Endothelial cell of umbilical vein (primary cell): ENCODE data around the gene CXCR2. TPM values are rescaled to one million over a fixed set of nuclear protein-coding genes. Genes with fewer than 3 reads are reported as not detected.

ENCODE experiments used
- BruUV-seq: library from RNA; stranded (reverse); fragments of 400-500 nt; replicated peaks from 2 replicates; lab custom pipeline; 2021; lab: Mats Ljungman, UMichigan
- CTCF ChIA-PET: fragments of 300-600, 350-600 bp; sonication (Branson Sonifier 250); formaldehyde crosslinking; loops from one replicate; lab custom pipeline; 2021; ENCODE audit warnings: antibody characterized with exemption, inconsistent platforms; lab: Charles Lee
- POLR2A ChIA-PET: fragments of 300-600, 350-600 bp; sonication (Branson Sonifier 250); formaldehyde crosslinking; loops from one replicate; lab custom pipeline; 2021; ENCODE audit warnings: antibody characterized with exemption, inconsistent platforms; lab: Charles Lee
- DNase-seq: peaks from one replicate; pipeline ENCODE4 v3.0.0-alpha.2; 2011; ENCODE audit warnings: low read depth, low spot score
- FAIRE-seq: peaks from 2 replicates; lab custom pipeline; 2011; peaks lifted over from hg19 to GRCh38; lab: Jason Lieb, UNC
- H2AFZ ChIP-seq: 2 replicates; pipeline ENCODE4 v1.6.0; 2012; ENCODE audit warnings: low read depth, low read length, control low read depth, inconsistent platforms
- H3K27ac ChIP-seq: 2 replicates; pipeline ENCODE4 v1.5.1; 2011; ENCODE audit warnings: low read depth, mild to moderate bottlenecking, control low read depth, low read length, moderate library complexity; ENCODE audit not compliant: insufficient read depth
- H3K27me3 ChIP-seq, 2 experiments: 2 replicates each; pipeline versions ENCODE4 v1.6.0 to v1.6.1; 2011; ENCODE audit warnings: low read length in 2 of 2, mixed read lengths in 1 of 2; ENCODE audit not compliant: control insufficient read depth in 2 of 2, insufficient read depth in 2 of 2
- H3K36me3 ChIP-seq, 2 experiments: 2 replicates in 1 of 2; 3 replicates in 1 of 2; pipeline ENCODE4 v1.5.1; 2011; ENCODE audit warnings: low read length in 2 of 2, mild to moderate bottlenecking in 1 of 2, moderate library complexity in 1 of 2; ENCODE audit not compliant: control insufficient read depth in 2 of 2, insufficient read depth in 2 of 2; ENCODE audit errors: extremely low read depth in 1 of 2
- H3K4me1 ChIP-seq: 3 replicates; pipeline ENCODE4 v1.5.1; 2011; ENCODE audit warnings: mild to moderate bottlenecking, low read length; ENCODE audit not compliant: control insufficient read depth, insufficient read depth; ENCODE audit errors: extremely low read depth
- H3K4me2 ChIP-seq: 2 replicates; pipeline ENCODE4 v1.6.1; 2011; ENCODE audit warnings: low read length, control low read depth, mixed read lengths; ENCODE audit not compliant: insufficient read depth
- H3K4me3 ChIP-seq, 3 experiments: fragments of 200-600 bp in 1 of 3; sonication (generic), shearing (Covaris generic) in 1 of 3; replicated peaks in 1 of 3; 2 replicates each; pipeline ENCODE4 v1.5.1; 2011 to 2016; ENCODE audit warnings: control low read depth in 3 of 3, low read length in 3 of 3, mild to moderate bottlenecking in 2 of 3, inconsistent platforms in 1 of 3, low read depth in 1 of 3, moderate library complexity in 1 of 3; ENCODE audit not compliant: insufficient read depth in 1 of 3
- H3K79me2 ChIP-seq: 2 replicates; pipeline ENCODE4 v1.6.0; 2012; ENCODE audit warnings: low read length, inconsistent platforms; ENCODE audit not compliant: control insufficient read depth, insufficient read depth
- H3K9ac ChIP-seq: replicated peaks from 2 replicates; pipeline ENCODE3; 2011; ENCODE audit warnings: low read length, control low read depth; ENCODE audit not compliant: insufficient read depth; ENCODE audit errors: extremely low read depth
- H3K9me1 ChIP-seq: replicated peaks from 3 replicates; pipeline ENCODE4 v1.6.0; 2011; ENCODE audit warnings: mild to moderate bottlenecking, low read length; ENCODE audit not compliant: control insufficient read depth, insufficient read depth; ENCODE audit errors: extremely low read depth
- H3K9me3 ChIP-seq: replicated peaks from 2 replicates; pipeline ENCODE4 v1.5.1; 2012; ENCODE audit warnings: low read length, inconsistent platforms; ENCODE audit not compliant: control insufficient read depth, insufficient read depth
- H4K20me1 ChIP-seq: replicated peaks from 2 replicates; pipeline ENCODE3; 2011; ENCODE audit warnings: mild to moderate bottlenecking, low read length; ENCODE audit not compliant: control insufficient read depth, insufficient read depth; ENCODE audit errors: extremely low read depth
- CTCF ChIP-seq, 2 donors: IDR thresholded peaks; 1 replicate in 1 of 2; 2 replicates in 1 of 2; pipeline ENCODE4 v1.5.1; 2011; ENCODE audit warnings: low read length in 2 of 2, mild to moderate bottlenecking in 2 of 2, moderate library complexity in 2 of 2, control low read depth in 1 of 2, inconsistent platforms in 1 of 2, low read depth in 1 of 2; ENCODE audit not compliant: insufficient read depth in 1 of 2; ENCODE audit errors: extremely low read depth in 1 of 2
- EZH2 ChIP-seq: IDR thresholded peaks from 2 replicates; pipeline ENCODE4 v1.6.1; 2012; ENCODE audit warnings: borderline replicate concordance, low read depth, mild to moderate bottlenecking, moderate library complexity, low read length, inconsistent platforms; ENCODE audit not compliant: severe bottlenecking
- FOS ChIP-seq: IDR thresholded peaks from 2 replicates; pipeline ENCODE4 v1.6.1; 2011; ENCODE audit warnings: mild to moderate bottlenecking, low read length, moderate library complexity, borderline replicate concordance; ENCODE audit not compliant: insufficient read depth
- GATA2 ChIP-seq: IDR thresholded peaks from 2 replicates; pipeline ENCODE4 v1.7.0; 2011; ENCODE audit warnings: low read depth, mild to moderate bottlenecking, moderate library complexity, mixed read lengths, low read length; ENCODE audit not compliant: insufficient read length, insufficient read depth
- JUN ChIP-seq: IDR thresholded peaks from 2 replicates; pipeline ENCODE4 v1.6.1; 2011; ENCODE audit warnings: borderline replicate concordance, low read depth; ENCODE audit not compliant: insufficient read length, insufficient read depth
- MAX ChIP-seq: IDR thresholded peaks from 2 replicates; pipeline ENCODE4 v1.6.1; 2011; ENCODE audit not compliant: insufficient read depth, insufficient read length
- MYC ChIP-seq: IDR thresholded peaks from one replicate; pipeline ENCODE4 v1.6.1; 2011; ENCODE audit warnings: mild to moderate bottlenecking, low read depth, low read length
- POLR2A ChIP-seq: IDR thresholded peaks from 2 replicates; pipeline ENCODE4 v1.6.1; 2012; ENCODE audit warnings: low read depth, mild to moderate bottlenecking, control low read depth, low read length
- POLR2AphosphoS5 ChIP-seq: IDR thresholded peaks from 2 replicates; pipeline ENCODE4 v1.6.1; 2012; ENCODE audit warnings: low read depth, mild to moderate bottlenecking, control low read depth, low read length, moderate library complexity; ENCODE audit not compliant: insufficient read depth
- dilution Hi-C: fragments of 300-500 bp; cut with MboI; formaldehyde crosslinking; loops from one replicate; pipeline ENCODE4 v1.15.0; 2019; ENCODE audit warnings: low sequenced_read_pairs; ENCODE audit not compliant: extremely low pct_ligation_motif_present
- intact Hi-C: fragments of 100-400 bp; cut with micrococcal nuclease; formaldehyde crosslinking; loops from one replicate; pipeline ENCODE4 v1.10.0; 2022
- polyA plus RNA-seq, 4 experiments: library from polyadenylated mRNA; depleted of rRNA in 3 of 4; stranded (reverse) in 3 of 4; unstranded in 1 of 4; fragments of >200 nt; gene quantifications; 2 replicates each; pipeline versions ENCODE4 v1.2.1 to v1.2.3, GENCODE V29; 2011 to 2012; ENCODE audit warnings: missing spikeins in 1 of 4
- total RNA-seq: library from RNA; stranded (reverse); gene quantifications from 2 replicates; pipeline ENCODE4 v1.2.3, GENCODE V29; 2021

The CXCR2 gene
- total and polyA plus RNA-seq, 2 donors (not counting 3 experiments of a cell fraction or from before 2014, with no cell fraction given) = not detected

- Histone ChIP-seq H3K9me3 (no peaks in the 10 kb centered on the region), H3K9me1 (no peaks in the 10 kb centered on the region), H3K27me3 (peaks cover 11 to 13% of the 10 kb centered on the region in 2 experiments), H3K36me3 (no peaks in the 10 kb centered on the region), H3K4me3 (no peak overlapping the region), H3K4me2 (no peak overlapping the region), H3K27ac (no peak overlapping the region), H3K4me1 (no peaks in the 10 kb centered on the region), H2AFZ (no peak overlapping the region), H3K79me2 (no peaks in the 10 kb centered on the region), H4K20me1 (no peaks in the 10 kb centered on the region), H3K9ac (no peak overlapping the region)
- intact Hi-C loops (no loop called here), dilution Hi-C loops (no loop called here)
- CTCF ChIA-PET = no interaction called here
- no peak for DNase-seq
- BruUV-seq = no TSS peak
- POLR2A ChIA-PET = no interaction called here
- no peak for FAIRE-seq
- TF ChIP-seq GATA2 (no peak), POLR2A (no peak), POLR2AphosphoS5 (no peak), MAX (no peak), EZH2 (no peak), JUN (no peak), FOS (no peak), CTCF (IDR thresholded peaks at IDR 0.05; ENCODE audit: extremely low read depth in 1 of 2, insufficient read depth in 1 of 2, low read depth in 1 of 2, low read length in 2 of 2) (no peak), MYC (no peak)
Observed at GRCh38 chr2:218161644-218162043, 35.8 kb downstream of the CXCR2 start.
